WI38 (cell line): ENCODE measurements around the gene CALCR.

Experiments used
- H3K4me3 ChIP-seq: 2 replicates; pipeline ENCODE4 v1.5.1; 2011; ENCODE audit warnings: low read depth, mild to moderate bottlenecking, control low read depth, low read length
- TF ChIP-seq, protein P1 (sequence below): IDR thresholded peaks from 2 replicates; pipeline ENCODE4 v1.5.1; 2012; ENCODE audit warnings: low read depth, mild to moderate bottlenecking, control low read depth, low read length

The CALCR gene

DNA sequence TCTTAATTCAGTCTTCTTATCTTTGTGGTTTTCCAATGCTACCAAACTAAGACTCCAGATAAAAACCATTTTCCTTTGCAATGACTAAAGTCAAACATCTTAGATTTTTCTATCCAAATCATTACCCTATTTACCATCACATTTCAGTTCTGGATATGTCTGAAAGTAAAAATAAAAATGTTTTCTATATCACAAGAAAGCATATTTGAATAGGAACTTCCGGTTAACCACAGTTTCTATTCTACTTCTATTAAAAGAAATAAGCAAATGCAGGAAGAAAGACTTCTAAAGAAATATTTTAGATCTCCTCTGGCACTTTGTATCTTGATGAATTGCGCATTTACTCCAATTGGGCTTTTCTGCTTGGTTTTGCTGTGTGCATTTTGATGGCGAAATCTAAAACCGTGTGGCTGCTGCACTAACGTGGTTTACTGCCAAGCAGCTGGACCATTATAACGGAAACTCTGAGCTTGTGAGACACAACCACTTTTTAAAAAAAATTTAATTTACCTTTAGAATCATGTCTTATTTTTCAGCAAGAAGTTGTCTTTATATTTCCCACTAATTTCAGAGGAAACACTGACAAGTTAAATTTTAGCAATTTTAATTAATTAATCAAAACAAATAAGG lies 196.3 kb downstream of the CALCR start:
- H3K4me3 ChIP-seq, result no peak overlapping the region
- TF ChIP-seq, protein P1, sequence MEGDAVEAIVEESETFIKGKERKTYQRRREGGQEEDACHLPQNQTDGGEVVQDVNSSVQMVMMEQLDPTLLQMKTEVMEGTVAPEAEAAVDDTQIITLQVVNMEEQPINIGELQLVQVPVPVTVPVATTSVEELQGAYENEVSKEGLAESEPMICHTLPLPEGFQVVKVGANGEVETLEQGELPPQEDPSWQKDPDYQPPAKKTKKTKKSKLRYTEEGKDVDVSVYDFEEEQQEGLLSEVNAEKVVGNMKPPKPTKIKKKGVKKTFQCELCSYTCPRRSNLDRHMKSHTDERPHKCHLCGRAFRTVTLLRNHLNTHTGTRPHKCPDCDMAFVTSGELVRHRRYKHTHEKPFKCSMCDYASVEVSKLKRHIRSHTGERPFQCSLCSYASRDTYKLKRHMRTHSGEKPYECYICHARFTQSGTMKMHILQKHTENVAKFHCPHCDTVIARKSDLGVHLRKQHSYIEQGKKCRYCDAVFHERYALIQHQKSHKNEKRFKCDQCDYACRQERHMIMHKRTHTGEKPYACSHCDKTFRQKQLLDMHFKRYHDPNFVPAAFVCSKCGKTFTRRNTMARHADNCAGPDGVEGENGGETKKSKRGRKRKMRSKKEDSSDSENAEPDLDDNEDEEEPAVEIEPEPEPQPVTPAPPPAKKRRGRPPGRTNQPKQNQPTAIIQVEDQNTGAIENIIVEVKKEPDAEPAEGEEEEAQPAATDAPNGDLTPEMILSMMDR, result no peak

DNA sequence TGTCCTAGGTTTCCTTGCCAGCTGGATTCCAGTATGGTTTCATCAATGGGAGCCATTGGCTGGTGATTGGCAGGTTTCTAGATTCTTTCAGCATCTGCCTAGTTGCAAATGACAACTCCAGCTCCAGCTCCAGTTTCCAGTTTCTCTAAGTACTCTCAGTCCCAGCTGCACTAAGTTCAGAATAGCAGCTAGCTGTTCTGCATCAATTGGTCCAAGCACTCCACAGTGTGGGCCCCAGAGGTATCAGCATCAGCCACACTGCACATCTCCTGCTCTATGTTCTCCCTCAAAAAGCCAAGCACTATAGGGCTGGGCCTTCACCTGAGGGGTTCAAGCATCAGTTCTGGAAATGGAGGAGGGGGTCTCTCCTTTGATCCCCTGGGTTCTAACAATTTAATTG lies 198.9 kb downstream of the CALCR start:
- H3K4me3 ChIP-seq, result no peak overlapping the region
- TF ChIP-seq, protein P1, result no peak
